HG02571 (cell line): ENCODE measurements around the gene ULK1.
A peak's percentile ranks its signal among the peaks of the same experiment; 100 is the strongest.
"Not testable (repeated sequence)": the region's sequence is repeated elsewhere in the genome, so short reads cannot be mapped to it uniquely, and the experiment has no call there.

ENCODE experiments used
- ATAC-seq: cut with Tn5 transposase; IDR thresholded peaks from one replicate; pipeline ENCODE4 v1.9.1; 2021; ENCODE audit warnings: mild to moderate bottlenecking, moderate library complexity; ENCODE audit not compliant: unreplicated experiment

ULK1 gene

DNA sequence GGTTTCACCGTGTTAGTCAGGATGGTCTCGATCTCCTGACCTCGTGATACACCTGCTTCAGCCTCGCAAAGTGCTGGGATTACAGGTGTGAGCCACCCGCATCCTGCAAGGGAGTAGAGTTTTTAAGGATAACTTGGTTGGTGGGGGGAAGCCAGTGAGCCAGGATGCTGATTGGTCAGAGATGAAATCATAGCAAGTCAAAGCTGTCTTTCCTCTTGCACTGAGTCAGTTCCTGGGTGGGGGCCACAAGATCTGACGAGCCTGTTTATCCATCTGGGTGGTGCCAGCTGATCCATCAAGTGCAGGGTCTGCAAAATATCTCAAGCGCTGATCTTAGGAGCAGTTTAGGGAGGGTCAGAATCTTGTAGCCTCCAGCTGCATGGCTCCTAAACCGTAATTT lies 9.3 kb upstream of the ULK1 start:
- not testable (repeated sequence) for ATAC-seq

DNA sequence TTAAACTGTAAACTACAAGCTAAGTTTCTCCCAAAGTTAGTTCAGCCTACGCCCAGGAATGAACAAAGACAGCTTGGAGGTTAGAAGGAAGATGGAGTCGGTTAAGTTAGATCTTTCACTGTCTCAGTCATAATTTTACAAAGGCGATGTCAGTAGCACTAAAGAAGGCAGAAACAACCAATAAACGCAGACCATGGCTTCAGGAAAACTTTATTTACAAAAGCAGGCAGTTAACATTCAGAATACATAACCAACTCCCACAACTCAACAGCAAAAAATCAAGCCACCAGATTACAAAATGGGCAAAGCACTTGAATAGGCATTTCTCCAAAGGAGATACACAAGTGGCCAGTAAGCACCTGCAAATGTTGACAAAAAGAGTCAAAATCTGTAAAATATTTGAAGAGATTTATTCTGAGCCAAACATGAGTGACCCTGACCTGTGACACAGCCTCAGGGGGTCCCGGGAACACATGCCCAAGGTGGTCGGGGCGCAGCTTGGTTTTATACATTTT lies 8.8 kb upstream of the ULK1 start:
- no peak for ATAC-seq

DNA sequence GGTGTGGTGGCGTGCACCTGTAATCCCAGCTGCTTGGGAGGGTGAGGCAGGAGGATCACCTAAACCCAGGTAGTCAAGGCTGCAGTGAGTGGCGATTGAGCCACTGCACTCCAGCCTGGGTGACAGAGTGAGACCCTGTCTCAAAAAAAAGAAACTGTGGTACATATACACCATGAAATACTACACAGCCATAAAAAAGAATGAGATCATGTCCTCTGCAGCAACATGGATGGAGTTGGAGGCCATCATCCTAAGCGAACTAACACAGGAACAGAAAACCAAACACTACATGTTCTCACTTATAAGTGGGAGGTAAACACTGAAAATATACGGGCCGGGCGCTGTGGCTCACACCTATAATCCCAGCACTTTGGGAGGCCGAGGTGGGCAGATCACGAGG lies 2.7 kb upstream of the ULK1 start:
- not testable (repeated sequence) for ATAC-seq

DNA sequence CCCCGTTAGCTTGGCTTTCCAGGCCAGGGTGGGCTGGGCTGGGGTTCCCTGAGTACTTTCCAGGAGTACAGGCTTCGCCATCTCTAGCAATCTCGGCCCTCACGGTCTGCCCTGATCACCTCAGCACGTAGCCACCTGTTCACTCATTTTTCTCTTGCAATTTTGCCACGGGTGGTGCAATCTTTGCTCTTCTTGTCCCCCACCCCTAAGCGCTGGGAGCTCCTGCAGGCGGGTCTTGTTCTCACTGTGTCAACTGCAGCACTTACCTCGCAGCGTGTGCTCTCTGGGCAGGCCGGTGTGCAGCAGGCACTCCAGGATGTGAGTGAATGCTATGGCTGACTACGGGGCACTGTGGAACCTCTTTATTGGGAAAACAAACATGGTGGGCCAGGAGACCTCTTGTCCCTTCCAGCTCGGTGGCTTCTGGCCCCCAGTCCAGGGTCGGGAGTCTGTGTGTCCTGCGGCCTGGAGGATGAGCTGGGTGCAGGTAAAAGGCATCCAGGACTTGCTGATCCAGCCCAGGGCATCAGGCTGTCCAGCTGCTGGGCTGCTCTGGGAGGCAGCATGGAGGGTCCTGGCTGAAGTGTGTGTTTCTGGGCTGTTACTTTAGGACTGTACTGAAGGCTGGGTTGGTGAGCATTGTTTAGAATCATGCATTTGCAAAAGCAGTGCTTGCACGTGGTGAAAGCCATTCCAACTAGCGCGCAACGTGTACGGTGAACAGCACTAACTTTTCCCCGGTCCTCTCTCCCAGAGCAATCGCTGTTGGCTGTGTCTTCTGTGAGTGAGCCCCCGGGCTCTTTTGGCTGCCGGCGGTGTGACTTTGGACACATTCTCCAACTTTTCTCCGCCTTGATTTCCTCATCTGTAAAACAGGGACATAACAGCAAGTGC lies 1.5 kb upstream of the ULK1 start:
- no peak for ATAC-seq

DNA sequence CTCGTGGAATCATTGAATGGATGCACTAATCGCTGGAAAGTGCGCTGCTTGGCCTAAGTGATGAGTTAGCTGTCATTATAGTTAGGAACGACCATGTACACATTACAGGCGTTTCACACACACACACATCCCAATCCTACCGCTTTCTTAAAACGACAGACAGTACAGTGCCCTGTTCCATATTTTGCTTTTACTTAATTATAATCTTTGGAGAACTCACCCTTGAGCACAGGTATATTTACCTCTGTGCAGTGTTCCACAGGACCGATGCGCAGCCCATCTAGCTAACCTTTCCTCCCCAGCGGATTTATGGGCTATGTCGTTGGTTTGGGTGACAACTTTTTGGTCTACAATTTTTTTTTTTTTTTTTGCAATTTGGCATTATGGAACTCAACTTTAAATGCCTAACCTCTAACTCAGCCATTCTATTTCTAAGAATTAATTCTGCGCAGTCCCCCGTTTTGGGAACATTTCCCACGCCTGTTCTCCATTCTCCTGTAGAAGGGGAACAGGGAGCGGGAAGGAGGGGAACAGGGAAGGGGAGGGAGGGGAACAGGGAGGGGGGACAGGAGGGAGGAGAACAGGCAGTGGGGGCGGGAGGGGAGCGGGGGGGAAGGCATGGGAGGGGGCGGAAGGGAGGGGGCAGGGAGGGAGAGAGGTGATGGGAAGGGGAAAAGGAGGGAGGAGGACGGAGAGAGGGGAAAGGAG lies 663 bp upstream of the ULK1 start:
- no peak for ATAC-seq

DNA sequence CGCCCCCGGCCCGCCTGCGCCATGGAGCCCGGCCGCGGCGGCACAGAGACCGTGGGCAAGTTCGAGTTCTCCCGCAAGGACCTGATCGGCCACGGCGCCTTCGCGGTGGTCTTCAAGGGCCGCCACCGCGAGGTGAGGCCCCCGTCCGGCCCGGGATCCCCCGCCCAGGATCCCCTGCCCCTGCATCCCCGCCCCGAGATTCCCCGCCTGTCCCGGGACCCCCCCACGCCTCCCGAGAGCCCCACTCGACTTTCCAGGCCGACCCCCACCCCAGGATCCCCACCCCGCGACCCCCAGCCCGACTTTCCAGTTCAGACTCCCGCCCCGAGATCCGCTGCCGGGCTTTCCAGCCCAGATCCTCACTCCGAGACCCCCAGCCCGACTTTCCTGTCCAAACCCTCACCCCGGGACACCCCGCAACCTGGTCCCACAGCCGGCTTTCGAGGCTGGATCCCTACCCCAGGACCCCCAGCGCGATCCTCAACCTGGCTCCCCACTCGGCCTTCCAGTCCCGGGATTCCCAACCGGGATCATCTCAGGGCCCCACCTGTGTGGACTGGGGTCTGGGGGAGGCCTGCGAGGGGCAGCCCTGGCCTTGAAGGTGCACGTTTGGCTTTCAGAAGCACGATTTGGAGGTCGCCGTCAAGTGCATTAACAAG lies 688 bp downstream of the ULK1 start:
- ATAC-seq: peak; percentile 4

DNA sequence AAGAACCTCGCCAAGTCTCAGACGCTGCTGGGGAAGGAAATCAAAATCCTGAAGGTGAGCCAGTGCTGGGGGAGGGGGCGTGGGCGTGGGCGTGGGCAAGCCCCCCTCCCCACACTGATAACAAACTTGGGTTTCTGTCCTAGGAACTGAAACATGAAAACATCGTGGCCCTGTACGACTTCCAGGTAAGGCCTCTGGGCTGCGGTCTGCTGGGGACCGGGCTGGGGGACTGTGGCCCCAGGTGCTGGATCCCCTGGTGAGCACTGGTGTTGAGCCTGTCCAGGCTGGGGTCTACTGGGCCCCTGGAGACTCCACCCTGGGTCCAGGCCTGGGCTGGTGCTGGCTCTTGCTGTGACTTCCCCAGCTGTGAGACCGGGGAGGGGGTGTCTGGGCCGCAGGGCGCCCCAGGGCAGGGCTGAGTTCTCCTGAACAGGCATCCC lies 1.2 kb downstream of the ULK1 start:
- ATAC-seq: peak; percentile 12

DNA sequence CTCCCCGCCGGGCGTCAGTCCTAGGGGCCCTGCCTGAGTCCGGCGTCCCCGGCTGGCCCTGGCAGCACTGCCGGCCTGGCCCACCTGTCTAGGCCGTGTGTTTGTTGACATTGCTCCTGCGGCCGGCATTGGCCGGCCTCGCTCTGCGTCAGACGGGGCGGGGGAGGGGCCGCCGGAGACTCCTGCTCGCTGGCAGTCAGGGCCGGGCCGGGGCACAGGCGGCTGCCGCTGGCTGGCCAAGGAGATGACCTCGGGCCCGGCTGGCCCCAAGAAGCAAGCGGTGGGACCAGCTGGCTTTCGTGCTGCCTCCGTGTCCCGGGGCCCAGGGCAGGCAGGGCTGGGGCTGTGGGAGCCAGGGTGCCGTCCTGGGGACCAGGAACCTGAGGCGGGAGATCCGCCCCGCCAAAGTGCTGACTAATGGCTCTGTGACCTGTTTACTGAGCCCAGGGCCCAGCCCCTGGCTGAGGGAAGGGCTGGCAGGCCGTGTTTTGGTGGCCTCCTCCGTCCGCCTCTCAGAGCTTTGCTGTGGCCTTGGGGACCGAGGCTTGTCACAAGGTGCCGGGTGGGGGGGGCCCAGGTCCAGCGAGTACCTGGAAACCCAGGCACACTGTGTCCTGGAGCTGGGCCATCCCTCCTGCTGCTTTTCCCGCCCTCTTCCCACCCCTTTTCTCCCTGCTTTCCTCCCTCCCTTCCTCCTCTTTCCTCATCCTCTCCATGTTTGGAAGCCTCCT lies 1.8 kb downstream of the ULK1 start:
- peak; percentile 48 for ATAC-seq

DNA sequence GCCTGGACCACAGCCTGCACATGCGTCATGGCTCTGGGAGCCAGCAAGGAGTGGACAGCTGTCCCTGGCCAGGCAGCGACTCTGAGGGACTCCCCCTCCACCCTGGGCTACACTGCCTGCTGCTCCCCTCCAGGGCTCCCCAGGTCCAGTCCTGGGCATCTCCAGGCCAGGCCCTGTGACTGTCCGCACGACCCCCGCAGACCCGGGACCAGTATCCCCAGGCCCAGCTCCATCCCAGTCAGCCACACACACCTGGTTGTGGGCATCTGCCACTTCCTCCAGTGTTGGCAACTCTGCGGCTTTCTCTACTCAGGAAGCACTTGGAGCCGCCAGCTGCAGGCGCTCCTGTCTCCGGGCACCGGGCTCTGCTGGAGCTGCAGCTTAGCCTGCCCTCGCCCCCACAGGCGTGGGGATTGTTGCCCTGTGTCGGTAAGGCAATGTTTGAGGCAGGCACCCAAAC lies 2.4 kb downstream of the ULK1 start:
- ATAC-seq: no peak

DNA sequence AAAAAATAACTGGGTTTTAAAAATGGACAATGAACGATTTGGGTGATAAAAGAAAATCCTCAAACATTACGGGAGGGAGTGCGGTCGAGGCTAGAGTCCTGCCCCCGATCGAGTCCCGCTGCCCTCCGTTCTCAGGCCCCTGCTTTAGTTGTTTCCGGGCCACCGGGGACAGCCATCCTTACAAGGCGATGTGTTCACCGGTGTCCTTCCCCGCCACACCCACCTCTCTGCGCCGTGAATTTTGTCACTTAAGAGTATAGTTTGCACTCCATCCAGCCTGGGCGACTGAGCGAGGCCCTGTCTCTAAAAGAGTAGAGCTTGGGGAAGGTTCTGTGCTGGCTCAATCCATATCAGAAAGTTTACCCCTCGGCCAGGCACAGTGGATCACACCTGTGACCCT lies 2.9 kb downstream of the ULK1 start:
- no peak for ATAC-seq

DNA sequence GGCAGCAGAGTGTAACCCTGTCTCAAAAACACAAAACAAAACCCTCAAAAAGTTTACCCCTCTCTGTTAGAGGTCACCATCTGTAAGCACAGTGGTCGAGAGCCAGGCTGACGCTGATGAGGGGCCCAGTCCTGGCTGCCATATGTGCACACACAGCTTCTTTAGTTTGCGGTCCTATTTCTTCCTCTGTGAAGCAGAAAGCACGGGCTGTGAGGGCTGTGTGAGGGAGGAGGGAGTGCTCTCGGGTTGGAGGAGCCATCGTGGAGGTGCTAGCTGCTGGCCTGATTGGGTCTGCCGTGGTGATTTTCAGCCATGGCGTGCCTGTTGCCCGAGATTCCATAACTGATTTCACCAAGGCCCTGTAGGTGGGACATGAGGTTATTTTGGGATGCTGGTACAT lies 3.5 kb downstream of the ULK1 start:
- no peak for ATAC-seq

DNA sequence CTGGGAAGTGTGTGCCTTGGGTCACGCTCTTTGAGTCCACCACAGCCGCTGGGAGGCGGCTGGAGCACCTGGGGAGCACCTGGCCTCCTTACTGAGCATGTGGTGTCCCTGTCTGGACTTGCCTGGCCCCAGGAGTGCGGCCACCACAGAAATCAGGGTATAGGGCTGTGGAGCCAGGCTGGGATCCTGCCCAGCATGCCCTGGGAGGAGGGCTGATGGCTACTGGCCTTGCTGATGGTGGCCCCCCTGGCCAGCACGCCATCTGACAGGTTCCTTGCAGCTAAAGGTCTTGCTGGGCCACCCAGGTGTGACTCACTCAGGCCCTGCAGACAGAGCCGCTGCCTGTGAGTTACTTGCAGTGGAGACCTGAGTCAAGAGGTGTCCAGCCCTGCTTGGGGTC lies 6.0 kb downstream of the ULK1 start:
- ATAC-seq: no peak

DNA sequence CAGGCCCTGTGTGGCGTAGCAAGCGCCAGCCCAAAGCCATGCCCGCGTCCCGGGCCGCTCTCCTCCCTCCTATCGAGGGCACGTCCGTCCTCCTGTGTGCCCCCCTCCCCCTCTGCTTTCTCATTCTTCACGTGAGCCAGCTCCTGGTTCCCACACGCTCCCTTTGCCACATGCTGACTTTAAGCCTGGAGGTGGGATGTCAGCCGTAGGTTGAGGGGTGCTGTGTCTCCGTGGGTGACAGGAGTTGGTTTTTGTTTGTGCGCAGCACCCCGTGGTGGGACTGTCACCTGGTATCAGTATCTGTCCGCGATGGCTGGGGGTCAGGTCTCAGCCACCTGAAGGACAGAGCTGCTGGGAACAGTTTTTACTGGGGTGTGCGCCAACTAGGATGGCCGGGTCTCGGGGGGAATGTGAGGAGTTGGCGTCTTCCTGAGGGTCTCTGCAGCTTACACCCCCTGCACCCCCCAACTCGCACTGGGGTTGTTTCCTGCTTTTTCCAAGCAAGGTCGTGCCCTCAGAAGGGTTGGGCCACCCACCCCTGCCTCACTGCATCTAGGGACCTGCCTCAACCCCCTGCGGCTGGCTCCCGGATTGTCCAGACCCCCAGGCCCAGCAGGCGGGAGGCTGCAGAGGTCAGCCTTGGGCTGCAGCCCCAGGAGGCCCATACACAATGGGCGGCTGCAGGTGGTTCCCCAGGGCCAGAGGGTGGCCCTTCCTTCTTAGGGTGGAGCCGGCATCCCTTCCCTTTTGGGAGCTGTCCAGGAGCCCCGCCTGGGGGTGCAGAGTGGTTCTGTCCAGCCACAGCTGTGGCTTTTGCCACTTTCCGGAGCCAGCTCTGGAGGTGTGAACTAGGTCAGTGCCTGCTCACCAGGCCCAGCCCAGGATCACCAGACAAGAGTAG lies 7.3 kb downstream of the ULK1 start:
- ATAC-seq: no peak

DNA sequence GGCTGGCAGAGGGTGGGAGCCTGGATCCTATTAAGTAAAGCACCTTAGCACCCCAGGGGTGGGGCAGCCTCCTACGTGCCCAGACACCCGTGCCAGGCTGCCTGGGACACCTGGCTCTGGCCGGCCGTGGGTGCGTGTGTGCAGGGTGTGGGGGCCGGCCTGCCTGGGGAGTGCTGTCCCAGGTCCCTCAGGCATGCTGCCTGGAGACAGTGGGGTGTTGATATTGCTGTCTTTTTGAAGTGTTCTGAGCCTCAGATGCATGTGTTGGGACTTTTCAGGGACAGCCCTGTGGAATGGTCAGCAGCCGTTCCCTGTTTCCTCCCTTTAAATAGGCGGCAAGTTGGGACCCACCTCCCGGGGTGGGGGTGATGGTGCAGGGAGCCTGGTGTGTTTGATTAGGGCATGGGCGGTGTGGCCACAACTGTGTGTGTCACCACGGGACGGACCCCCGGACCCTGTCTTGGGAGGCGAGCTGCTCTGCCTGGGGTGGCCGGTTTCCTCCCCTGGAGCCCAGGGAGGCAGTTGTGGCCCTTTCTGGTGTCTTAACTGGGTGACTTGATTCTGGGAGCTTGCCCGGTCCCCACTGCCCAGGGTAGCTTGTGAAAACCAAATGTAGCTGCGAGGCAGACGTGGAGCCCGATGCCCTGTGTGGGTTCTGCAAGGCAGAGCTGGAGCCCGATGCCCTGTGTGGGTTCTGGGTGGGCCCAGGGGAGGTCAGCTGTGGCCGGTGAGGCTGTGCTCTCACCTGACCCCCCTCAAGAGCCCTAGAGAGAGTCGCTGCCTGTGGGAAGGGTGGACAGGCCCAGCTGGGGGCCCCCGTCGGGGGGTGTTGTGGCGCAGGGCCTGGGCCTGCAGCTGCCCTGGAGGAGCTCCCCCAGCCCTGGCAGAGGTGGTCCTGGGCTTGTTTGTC lies 8.2 kb downstream of the ULK1 start:
- ATAC-seq: no peak

DNA sequence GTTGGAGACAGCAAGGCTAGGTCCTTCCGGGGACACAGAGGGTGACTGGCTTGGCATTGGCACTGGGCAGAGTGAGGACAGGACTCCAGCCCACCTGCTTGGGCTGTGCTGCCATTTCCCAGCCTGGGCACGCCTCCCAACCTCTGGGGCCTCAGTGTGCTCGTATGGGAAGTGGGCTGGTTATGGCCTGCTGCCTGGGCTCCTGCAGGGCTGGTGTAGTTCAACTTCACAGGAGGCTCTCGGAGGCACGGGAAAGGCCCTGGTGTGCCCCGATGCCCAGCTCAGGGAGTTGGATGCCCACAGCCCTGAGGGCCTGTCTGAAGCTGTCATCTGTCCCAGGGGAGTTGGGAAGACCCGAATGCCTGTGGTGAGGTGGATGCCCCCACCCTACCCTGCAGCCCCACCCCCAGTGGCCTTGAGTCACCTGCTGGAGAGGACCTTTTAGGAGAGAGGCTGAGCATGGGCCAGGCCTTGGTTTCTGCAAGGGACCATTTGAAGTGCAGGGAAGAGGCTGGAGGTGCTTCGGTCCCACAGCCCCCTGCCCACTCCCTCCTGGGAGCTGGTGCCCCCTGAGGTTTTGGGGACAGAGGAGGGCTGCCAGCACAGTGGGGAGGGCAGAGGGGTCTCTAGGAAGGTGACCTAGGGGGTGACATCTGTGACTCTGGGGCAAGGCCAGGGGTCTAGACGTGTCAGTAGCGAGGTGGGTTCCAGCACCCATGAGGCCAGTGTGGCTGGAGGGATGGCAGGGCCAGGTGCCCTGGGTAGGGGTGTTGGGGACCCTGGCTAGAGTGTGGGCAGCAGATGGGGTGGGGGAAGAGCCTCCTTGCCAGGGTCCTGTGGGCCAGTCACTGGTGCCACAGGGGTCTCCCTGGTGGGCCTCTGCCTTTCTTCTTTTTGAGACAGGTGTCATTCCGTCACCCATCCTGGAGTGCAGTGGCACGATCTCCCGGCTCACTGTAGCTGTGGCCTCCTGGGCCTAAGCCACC lies 9.1 kb downstream of the ULK1 start:
- ATAC-seq: no peak

DNA sequence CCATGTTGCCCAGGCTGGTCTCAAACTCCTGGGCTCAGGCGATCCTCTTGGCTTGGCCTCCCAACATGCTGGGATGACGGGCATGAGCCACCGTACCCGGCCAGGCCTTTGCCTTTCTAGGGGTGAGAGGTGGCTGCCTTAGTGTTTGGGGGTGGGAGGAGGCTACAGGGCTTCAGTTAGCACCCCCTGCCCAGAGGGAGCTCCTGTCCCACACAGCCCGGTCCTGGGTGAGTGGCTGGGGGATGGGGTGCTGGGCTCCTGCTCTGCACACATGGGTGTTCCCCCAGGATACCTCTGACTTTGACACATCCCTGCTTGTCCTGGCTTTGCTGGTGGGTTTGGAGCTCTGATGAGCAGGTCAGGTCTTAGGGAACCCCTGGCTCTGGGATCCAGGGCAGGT lies 9.9 kb downstream of the ULK1 start:
- no peak for ATAC-seq

DNA sequence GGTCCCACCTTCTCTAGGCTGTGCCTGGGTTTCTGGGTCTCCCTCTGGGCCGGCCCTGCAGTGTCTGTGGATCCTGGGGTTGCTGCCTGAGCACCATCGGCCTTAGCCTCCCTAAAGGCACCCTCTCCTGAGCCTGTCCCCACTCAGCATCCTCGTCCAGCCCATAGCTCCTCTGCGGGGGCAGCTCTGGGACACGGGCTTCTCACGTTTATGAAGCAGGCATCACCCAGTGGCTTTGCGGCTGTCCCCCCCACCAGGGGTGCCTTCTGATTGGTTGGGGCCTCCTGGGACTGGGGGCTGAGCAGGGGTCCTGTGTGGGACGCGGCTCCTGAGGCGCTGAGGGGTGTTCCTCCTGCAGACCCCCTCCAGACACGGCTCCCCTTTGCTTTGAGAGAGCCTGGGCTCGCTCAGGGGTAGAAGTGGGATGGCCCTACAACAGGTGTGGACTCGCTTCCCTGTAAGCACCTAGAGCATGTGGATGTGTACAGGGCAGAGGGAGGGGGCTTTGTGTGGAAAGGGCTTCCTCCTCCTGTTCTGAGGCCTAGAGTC lies 10.7 kb downstream of the ULK1 start:
- no peak for ATAC-seq
